HUDEP-2 (cell line): ENCODE data around the gene TDRD9.
"Not testable (repeated sequence)": the region's sequence is repeated elsewhere in the genome, so short reads cannot be mapped to it uniquely, and the experiment has no call there.

Experiments used
- DNase-seq, 76 experiments: peaks; one replicate each; lab custom pipeline; 2025; ENCODE audit not compliant: unreplicated experiment in 76 of 76; lab: John Stamatoyannopoulos, UW

Gene TDRD9, protein sequence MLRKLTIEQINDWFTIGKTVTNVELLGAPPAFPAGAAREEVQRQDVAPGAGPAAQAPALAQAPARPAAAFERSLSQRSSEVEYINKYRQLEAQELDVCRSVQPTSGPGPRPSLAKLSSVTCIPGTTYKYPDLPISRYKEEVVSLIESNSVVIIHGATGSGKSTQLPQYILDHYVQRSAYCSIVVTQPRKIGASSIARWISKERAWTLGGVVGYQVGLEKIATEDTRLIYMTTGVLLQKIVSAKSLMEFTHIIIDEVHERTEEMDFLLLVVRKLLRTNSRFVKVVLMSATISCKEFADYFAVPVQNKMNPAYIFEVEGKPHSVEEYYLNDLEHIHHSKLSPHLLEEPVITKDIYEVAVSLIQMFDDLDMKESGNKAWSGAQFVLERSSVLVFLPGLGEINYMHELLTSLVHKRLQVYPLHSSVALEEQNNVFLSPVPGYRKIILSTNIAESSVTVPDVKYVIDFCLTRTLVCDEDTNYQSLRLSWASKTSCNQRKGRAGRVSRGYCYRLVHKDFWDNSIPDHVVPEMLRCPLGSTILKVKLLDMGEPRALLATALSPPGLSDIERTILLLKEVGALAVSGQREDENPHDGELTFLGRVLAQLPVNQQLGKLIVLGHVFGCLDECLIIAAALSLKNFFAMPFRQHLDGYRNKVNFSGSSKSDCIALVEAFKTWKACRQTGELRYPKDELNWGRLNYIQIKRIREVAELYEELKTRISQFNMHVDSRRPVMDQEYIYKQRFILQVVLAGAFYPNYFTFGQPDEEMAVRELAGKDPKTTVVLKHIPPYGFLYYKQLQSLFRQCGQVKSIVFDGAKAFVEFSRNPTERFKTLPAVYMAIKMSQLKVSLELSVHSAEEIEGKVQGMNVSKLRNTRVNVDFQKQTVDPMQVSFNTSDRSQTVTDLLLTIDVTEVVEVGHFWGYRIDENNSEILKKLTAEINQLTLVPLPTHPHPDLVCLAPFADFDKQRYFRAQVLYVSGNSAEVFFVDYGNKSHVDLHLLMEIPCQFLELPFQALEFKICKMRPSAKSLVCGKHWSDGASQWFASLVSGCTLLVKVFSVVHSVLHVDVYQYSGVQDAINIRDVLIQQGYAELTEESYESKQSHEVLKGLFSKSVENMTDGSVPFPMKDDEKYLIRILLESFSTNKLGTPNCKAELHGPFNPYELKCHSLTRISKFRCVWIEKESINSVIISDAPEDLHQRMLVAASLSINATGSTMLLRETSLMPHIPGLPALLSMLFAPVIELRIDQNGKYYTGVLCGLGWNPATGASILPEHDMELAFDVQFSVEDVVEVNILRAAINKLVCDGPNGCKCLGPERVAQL (N-terminal part only)

DNA sequence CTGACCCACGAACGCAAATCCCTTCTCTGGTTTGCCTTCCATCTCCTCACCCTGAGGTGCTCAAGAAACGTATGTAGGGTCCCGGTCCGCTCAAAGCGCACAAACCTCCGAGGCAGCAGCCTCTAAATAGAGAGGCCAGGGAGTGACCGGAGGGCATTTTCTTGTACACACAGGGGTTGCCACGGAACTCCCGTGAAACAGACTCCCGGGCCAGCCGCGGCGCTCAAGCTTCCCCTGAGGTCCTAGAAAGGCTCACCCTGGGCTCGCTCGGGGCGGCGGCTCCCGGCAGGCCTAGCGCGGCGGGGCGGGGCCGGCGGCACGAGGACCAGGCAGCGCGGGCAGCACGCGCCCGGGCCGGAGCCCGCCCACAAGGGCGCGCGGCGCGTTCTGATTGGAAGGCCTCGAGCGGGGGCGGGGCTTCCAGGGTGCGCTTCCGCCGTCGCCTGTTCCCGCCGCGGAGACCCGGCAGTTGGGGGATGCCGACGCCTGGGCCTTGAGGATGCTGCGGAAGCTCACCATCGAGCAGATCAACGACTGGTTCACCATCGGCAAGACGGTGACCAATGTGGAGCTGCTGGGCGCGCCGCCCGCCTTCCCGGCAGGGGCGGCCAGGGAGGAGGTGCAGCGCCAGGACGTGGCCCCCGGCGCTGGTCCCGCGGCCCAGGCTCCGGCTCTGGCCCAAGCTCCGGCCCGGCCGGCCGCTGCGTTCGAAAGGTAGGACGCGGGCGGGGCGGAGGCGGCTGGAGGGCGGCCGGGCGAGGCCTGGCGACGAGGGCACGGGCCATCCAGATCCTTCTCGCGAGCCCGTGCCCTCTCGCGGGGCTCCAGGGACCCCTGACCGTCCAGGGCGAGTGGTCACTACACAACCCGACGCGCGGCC, at the start of gene TDRD9:
Gene TDRD9, plus strand, starts transcription at position 446 of the 880 bp plus-strand sequence. Its CDS starts 54 bp downstream, at position 500.
- no peak for DNase-seq

DNA sequence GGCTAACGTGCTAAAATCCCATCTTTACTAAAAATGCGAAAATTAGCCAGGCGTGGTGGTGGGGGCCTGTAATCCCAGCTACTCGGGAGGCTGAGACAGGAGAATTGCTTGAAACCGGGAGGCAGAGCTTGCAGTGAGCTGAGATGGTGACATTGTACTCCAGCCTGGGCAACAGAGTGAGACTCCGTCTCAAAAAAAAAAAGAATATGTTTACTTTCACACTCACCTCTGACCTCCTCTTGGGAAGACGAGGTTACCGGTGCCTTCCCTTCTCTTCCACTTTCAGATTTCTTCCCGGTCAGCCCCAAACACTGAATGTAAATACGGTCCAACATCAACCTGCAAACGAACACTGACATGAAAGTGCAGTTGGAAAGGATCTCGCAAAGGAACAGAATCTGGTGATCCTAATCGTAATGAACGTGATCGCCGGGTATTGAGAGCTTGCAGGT, 49.1 kb upstream of the TDRD9 start:
- DNase-seq: no peak

DNA sequence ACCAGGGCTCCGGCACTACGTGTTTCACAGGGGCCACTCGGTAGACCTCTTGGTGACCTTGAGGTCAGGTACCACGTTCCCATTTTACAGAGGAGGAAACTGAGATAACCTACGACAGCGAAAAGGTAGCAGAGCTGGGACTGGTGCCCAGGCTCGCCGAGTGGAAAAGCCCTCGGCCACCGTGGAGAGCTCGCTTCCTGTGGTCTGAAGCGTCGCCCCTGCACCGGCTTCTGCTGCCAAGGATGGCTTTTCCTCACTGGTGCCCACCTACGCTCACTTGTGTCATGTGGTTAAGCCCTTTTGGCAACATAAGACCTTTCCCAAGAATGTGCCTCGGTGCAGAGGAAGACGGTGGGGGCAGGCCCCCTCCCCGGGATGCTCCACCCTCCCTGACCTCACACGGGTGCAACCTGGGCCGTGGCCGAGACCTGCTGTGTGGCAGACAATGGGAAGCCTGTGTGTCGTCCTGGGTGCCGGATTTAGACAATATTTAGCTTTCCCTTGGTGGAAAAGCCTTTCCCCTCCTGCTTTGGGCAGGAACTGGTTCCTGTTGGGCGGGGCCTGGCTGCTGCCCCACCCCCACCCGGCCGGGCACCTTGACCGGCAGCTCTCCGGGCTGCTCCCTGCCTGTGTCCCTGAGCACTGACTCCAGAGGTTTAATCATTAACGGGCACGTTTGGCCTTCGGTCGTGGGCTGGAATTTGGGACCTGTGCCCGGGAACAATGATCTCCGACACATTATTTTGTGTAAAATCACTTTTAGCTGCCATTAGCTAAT, 48.5 kb upstream of the TDRD9 start:
- DNase-seq: no peak

DNA sequence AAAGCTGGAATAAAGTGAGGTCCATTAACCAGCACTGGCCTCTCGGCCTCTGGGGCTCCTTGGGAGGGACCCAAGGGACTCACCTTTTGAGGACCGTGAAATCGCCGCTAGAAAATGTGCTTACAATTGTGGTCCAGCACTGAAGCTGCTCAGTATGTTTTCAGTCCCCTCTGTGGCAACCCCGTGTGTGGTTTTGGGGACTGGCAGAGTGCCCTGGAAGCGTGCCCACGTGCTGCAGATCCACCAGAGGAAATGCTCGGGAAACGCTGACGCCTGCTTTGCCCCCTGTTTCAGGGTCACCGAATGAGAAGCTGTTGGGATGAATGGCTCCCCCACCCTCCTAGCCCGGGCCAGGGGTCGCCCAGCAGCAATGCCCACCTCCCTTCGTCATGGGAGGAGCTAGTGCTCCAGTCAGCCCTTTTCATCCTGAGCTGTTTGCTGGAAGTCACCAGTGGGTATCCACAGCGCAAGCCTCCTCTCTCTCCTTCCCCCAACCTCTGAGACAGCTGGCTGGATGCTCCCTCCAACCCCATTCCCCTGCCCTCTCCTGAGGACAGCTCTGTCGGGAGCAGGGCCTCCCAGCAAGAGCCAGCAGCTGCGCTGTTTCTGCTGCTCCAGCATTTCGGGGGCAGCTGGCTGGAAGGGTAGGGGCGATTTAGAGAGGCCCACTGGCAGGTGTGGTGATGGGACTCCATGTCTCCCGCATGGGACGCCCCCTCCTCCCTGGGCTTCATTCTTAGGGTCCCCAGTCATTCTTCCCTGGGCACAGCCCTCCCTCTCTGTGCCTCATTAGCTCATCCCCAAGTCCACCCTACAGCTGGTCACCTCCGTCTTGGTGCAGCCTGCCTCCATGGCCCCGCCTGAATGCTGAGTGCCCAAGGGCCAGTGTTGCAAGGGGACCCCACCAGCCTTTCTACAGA, 47.6 kb upstream of the TDRD9 start:
- DNase-seq: peak in 27 of 76 experiments; percentile 3 to 47 (median 14)

DNA sequence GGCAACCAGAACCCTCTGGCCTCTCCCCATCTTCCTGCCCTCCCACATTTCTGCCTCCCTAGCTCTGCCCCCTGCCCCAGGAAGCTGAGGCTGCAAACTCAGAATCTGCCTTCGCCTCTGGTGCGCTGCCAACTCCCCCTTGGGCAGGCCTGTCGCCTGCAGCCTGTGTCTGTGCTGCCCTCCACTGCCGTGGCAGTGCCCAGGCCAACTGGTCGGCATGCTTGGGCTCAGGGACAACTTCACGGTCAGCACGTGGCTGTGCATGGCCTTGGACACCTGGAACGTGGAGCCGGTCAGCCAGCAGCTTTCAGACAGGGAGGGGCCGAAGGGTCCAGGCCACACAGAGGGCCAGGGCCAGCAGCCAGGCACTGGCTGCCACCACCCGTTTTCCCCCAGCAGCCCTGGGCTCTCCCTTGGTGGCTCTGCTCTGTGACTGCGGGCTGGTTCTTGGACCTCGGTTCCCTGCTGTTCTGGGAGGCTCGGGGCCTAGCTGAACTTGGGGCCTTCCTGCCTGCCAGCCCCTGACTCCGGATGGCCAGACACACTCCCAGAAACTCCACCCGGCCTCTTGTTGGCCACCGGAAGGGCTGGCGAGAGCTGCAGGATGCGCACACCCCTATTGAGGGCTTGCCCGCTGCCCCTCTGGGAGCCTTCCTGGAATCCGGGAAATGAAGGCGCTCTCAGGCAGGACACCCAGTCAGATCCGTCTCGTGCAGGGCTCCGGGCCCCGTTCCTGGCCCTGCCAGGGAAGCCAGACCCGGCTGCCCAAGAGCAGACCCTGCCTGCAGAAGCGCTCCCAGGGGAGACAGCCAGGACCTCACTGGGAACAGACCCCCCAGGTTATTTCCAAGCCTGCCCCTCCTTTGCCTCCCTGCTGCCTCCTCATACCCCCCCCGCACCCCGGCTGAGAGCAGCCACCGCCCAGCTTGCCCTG, 46.7 kb upstream of the TDRD9 start:
- no peak for DNase-seq

DNA sequence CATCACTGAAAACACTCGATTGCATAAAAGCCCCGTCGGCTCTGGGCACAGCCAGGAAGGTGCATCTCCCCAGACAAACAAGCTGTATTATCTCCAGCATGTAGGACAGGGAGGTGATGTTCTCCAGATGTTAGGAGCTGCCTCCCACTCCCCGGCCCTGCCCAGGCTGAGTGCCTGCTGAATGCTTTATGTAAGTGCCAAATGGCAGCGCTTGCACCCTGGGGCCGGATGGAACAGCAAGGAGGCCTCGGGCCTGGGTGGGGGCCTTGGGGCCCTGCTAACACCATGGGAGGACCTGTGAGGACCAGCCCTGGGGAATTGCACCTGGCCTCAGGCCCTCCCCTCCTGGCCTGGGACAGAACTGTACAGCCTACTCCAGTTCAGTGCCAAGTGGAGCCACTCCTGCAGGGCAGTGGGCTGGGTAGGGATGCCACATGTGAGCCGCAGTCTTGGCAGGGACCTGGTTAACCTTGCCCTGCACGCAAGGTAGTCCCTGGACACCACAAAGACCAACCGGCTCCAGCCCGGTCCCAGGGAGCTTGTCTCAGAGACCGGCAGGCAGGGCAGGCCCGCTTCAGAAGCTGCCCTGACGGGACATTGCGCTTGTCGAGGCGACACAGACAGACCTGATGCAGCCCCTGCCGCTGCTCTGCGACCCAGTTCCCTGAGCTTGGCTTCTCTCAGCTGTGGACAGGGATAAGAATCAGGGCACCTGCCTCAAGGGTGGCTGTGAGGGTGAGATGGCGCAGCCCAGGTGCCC, 45.6 kb upstream of the TDRD9 start:
- no peak for DNase-seq

DNA sequence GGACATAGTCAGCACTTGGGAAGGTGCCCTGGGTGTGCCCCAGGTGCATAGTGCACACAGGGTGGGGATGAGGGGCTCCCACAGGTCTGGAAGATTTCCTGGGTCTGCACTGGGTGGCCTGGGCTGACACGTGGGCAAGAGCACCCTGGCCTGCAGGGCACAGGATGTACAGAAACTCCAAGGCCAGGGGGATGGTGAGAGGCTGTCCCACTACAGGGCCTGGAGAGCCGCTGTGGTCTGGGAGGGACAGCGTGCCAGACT, 45.1 kb upstream of the TDRD9 start:
- DNase-seq: no peak

DNA sequence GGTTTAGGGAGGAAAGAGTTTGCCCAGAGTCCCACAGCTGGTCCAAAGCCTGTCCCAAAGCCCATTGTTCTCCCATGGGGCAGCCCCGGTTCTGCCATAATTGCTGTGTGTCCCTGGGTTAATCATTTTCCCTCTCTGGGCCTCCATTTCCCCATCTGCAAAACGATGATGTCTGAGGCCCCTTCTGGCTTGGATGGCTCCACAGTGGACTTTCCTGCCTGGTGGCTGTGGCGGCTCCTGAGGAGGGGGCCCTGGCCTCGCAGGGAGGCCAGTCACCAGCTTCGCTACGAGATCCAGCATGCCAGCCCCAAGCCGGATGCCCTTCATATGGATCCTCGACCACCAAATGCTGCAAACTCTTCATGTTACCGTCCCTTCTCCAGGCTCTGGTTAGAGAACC, 43.4 kb upstream of the TDRD9 start:
- no peak for DNase-seq

DNA sequence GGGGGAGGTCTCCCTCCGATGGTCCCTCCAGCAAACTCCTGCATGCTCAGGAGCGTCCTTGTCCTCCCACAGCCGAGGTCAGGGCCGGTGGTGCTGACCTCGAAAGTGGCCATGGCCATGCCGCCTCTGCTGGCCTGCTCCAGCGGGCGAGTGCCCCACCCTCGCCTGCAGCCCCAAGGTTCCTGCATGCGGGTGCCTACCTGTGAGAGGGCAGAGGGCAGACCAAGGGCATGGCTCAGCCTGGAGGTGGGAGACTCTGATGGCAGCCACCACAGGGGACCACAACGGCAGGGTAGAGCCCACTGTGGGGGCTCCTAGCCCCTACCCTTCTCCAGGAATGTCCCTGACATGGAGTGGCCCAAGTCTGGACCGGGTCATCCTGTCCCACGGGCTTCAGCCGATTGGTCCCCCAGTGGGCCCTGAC, 42.7 kb upstream of the TDRD9 start:
- DNase-seq: no peak

DNA sequence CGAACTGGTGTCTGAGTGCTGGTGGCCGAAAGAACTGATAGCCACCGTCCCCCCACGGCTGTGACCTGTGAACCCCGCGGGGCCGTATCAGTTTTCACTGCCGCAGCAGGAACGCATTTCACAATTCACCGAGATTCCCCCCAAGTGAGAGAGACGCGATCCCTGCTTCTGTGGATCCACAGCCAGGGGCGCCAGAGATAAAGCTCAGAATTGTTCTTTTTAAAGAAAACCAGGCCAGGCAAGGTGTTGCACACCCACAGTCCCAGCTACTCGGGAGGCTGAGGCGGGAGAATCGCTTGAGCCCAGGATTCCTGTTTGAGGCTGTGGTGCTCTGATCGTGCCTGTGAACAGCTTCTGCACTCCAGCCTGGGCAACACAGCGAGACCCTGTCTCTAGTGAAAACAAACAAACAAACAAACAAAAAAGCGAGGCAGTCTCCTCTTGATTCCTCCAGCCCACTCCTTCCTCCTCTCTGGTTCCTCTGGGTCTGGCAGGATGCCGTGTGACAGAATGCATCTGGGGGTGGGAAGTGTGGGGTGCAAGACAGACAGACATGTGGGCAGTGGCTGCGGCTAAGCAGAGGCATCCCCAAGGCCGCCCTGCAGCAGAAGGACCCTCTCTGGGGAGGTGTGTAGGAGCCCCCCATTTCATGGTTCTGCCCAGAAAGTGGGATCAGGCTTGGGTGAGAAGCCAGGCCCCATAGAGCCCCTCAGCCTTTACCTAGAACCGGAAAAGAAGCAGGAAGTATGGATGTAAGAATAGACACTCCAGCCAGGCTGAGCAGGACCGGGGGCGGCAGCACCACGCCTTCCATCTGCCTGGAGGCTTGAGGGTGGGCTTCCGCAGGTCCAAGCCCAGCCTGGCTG, 41.7 kb upstream of the TDRD9 start:
- no peak for DNase-seq

DNA sequence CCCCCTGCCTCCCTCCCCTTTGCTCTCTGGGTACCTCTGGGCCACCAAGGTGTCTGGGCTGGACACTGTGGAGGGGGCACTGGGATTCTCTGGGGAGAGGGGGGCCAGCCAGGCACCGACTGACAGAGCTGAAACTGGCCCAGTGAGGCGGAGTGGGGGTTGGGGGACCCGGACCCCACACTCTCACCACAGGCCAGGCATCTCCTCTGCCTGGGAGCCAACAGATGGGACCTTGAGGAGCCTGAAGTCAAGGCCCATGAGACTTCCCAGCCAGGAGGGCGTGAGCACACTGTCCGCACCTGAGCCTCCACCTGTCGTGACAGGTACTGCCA, 41.1 kb upstream of the TDRD9 start:
- DNase-seq: no peak

DNA sequence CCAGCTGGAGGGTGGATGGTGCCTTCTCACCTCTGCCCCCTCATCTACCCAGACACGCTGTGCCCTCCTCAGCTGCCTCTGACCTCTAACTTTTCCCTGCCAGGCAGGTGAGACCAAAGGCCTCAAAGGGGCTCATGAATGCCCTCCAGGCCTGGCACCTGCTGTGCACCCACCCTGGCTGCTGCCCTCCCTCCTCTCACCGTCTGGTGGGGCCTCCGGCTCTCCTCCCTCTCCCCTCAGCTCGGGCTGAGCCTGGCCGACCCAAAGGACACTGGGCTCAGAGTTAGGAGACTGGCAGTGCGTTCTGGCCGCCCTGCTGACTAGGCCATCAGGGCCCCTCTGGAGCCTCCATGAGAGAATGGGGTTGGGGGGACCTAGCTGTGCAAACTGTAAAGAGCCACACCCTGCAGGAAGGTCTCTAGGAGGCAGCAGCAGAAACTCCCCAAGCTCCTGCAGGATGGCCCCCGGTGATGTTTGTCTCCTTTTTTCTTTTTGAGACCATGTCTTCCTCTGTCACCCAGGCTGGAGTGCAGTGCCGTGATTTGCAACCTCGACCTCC, 40.6 kb upstream of the TDRD9 start:
- no peak for DNase-seq

DNA sequence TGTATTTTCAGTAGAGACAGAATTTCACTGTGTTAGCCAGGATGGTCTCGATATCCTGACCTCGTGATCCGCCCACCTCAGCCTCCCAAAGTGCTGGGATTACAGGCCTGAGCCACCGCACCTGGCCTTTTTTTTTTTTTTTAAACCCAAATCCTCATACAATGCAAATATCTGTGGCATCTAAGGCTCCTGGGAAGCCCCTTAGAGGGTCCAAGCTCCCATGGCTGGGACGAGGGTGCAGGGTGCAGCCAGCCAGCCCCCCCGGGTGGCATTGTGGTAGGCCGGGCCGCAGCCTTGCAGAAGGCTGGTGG, 39.3 kb upstream of the TDRD9 start:
- DNase-seq: not testable (repeated sequence)

DNA sequence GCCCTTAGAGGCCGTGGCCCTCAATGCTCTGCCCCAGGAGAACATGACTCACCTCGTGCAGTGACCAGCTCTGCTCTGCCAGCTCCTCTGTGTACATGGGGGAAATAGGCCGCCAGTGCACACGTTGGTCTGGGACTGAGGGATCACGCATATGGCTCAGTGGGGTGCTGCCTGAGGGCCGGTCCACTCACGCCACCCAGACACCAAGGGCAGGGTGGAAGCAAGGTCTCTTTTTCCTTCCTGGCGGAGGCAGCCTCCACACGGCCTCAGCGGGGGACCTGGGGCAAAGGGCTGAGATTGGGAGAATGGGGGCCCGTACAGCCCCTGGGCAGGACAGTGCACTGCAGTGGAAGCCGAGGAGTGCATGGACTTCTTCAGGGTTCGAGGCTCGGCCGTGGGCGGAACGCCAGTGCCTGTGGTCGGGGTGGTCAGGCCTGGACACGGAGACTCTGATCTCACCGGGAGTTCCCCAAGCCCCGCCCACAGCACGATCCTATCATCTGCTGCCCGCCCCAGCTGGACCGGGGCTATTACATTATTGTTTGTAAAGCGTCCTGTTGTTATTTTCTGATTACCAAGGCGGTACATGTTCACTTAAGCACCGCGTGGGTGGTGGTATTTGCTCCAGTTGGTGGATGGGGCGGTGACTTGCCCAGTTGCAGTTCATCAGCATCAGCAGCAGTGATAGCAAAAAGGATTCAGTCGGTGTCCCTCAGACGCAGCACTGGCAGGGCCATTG, 38.8 kb upstream of the TDRD9 start:
- DNase-seq: no peak

DNA sequence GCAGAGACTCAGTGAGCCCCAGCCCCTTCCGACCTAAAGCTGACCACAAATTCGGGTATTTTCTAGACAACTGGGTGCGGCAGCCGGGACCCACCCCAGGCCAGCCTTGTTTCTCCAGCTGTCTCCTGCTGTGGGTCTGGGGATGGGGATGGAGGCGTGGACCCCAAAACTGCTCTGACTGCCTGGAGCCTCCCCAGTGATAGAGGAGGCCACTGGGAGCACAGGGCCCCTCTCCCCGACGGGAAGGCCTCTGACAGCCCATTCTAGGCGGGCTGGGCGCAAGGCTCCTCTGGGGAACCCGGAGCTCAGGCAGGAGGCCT, 38.2 kb upstream of the TDRD9 start:
- DNase-seq: no peak
